ENCODE measurements around the gene LRRK2. TPM values are rescaled to one million over a fixed set of nuclear protein-coding genes. Genes with fewer than 3 reads are reported as not detected.

LRRK2 gene
- total RNA-seq, result 10 to 100 TPM; 28.8 to 32.0 TPM

GRCh38 chr12:40224439-40225291 lies at the start of gene LRRK2:
Gene LRRK2, plus strand, starts transcription at chr12:40224997. Its CDS starts 135 bp downstream, at chr12:40225132.
- Histone ChIP-seq H3K36me3 (no peaks in the 10 kb centered on the region), H3K27me3 (replicated peaks; ENCODE audit: insufficient read depth) (no peaks in the 10 kb centered on the region), H3K4me1 (ENCODE audit: control insufficient read depth in 1 of 2, low read depth in 2 of 2) (peaks cover 11 to 23% of the 10 kb centered on the region in 2 donors), H3K4me3 (peak within 1 kb of the TSS; percentile 96), H3K27ac (peak within 1 kb of the TSS; percentile 91 to 97), H3K9me3 (no peaks in the 10 kb centered on the region)
- TF ChIP-seq CTCF (IDR thresholded peaks at IDR 0.05), result peak; percentile 18
- ATAC-seq (ENCODE audit: insufficient number of reproducible peaks, low FRiP score, low read depth) (peak; percentile 38), DNase-seq (ENCODE audit: low spot score) (peak; percentile 45)

- H3K27me3 ChIP-seq (replicated peaks; ENCODE audit: insufficient read depth), result no peaks in the 10 kb centered on the region
- H3K4me3 ChIP-seq, result no peak overlapping the region
- H3K9me3 ChIP-seq, result no peaks in the 10 kb centered on the region
- H3K36me3 ChIP-seq, result no peaks in the 10 kb centered on the region
- DNase-seq (ENCODE audit: low spot score) (no peak), ATAC-seq (ENCODE audit: insufficient number of reproducible peaks, low FRiP score, low read depth) (no peak)
- TF ChIP-seq CTCF (IDR thresholded peaks at IDR 0.05), result no peak
- no peaks in the 10 kb centered on the region for H3K4me1 ChIP-seq (ENCODE audit: control insufficient read depth in 1 of 2, low read depth in 2 of 2)
- no peak overlapping the region for H3K27ac ChIP-seq
Observed at GRCh38 chr12:40175045-40175444, 49.8 kb upstream of the LRRK2 start.

GRCh38 chr12:40175489-40175888 lies 49.3 kb upstream of the LRRK2 start:
- DNase-seq (ENCODE audit: low spot score) (no peak), ATAC-seq (ENCODE audit: insufficient number of reproducible peaks, low FRiP score, low read depth) (no peak)
- no peaks in the 10 kb centered on the region for H3K27me3 ChIP-seq (replicated peaks; ENCODE audit: insufficient read depth)
- no peak overlapping the region for H3K27ac ChIP-seq
- no peaks in the 10 kb centered on the region for H3K4me1 ChIP-seq (ENCODE audit: control insufficient read depth in 1 of 2, low read depth in 2 of 2)
- H3K9me3 ChIP-seq, result no peaks in the 10 kb centered on the region
- no peak for TF ChIP-seq CTCF (IDR thresholded peaks at IDR 0.05)
- H3K4me3 ChIP-seq, result no peak overlapping the region
- H3K36me3 ChIP-seq, result no peaks in the 10 kb centered on the region

GRCh38 chr12:40178701-40179100 lies 46.1 kb upstream of the LRRK2 start:
- no peak overlapping the region for H3K27ac ChIP-seq
- H3K4me1 ChIP-seq (ENCODE audit: control insufficient read depth in 1 of 2, low read depth in 2 of 2), result no peaks in the 10 kb centered on the region
- H3K27me3 ChIP-seq (replicated peaks; ENCODE audit: insufficient read depth), result no peaks in the 10 kb centered on the region
- no peaks in the 10 kb centered on the region for H3K36me3 ChIP-seq
- no peak for TF ChIP-seq CTCF (IDR thresholded peaks at IDR 0.05)
- no peaks in the 10 kb centered on the region for H3K9me3 ChIP-seq
- H3K4me3 ChIP-seq, result no peak overlapping the region
- ATAC-seq (ENCODE audit: insufficient number of reproducible peaks, low FRiP score, low read depth) (no peak), DNase-seq (ENCODE audit: low spot score) (no peak)

GRCh38 chr12:40181490-40181889 lies 43.3 kb upstream of the LRRK2 start:
- DNase-seq (ENCODE audit: low spot score) (no peak), ATAC-seq (ENCODE audit: insufficient number of reproducible peaks, low FRiP score, low read depth) (no peak)
- Histone ChIP-seq H3K27me3 (replicated peaks; ENCODE audit: insufficient read depth) (no peaks in the 10 kb centered on the region), H3K27ac (no peak overlapping the region), H3K4me1 (ENCODE audit: control insufficient read depth in 1 of 2, low read depth in 2 of 2) (no peaks in the 10 kb centered on the region), H3K4me3 (no peak overlapping the region), H3K36me3 (no peaks in the 10 kb centered on the region), H3K9me3 (no peaks in the 10 kb centered on the region)
- TF ChIP-seq CTCF (IDR thresholded peaks at IDR 0.05), result no peak

Data from thoracic aorta (tissue), 2 donors.